GM23338 (cell line): Measurements from ENCODE around the gene RPLP2. TPM values are rescaled to one million over a fixed set of nuclear protein-coding genes. Genes with fewer than 3 reads are reported as not detected.

ENCODE experiments used
- ATAC-seq: fragments of 200-7000 bp; cut with Tn5 transposase; 3 replicates; pipeline ENCODE4 v1.9.1; 2020
- DNase-seq: peaks from one replicate; pipeline ENCODE4 v3.0.0-alpha.2; 2015; ENCODE audit warnings: low spot score
- H2AFZ ChIP-seq: fragments of 200-600 bp; sonication (generic); 2 replicates; pipeline ENCODE4 v1.8.0; 2016; ENCODE audit warnings: antibody characterized with exemption, mild to moderate bottlenecking, moderate library complexity
- H3F3A ChIP-seq: fragments of 200-600 bp; sonication (generic); replicated peaks from 2 replicates; pipeline ENCODE4 v1.8.0; 2017; ENCODE audit warnings: antibody characterized with exemption, mixed run types, low read depth
- H3K27ac ChIP-seq: fragments of 200-600 bp; sonication (generic); 2 replicates; pipeline ENCODE4 v1.6.1; 2016; ENCODE audit warnings: low read depth
- H3K27me3 ChIP-seq: fragments of 200-600 bp; sonication (generic); 2 replicates; pipeline ENCODE4 v1.8.0; 2016; ENCODE audit warnings: mild to moderate bottlenecking, mixed run types, moderate library complexity; ENCODE audit not compliant: insufficient read depth
- H3K36me3 ChIP-seq: fragments of 200-600 bp; sonication (generic); 2 replicates; pipeline ENCODE4 v1.8.0; 2016; ENCODE audit warnings: mild to moderate bottlenecking; ENCODE audit not compliant: insufficient read depth
- H3K4me1 ChIP-seq: fragments of 200-600 bp; sonication (generic); 2 replicates; pipeline ENCODE4 v1.8.0; 2016; ENCODE audit warnings: mild to moderate bottlenecking, moderate library complexity; ENCODE audit not compliant: insufficient read depth
- H3K4me2 ChIP-seq: fragments of 200-600 bp; sonication (generic); 2 replicates; pipeline ENCODE4 v1.7.1; 2017; ENCODE audit warnings: mixed run types
- H3K4me3 ChIP-seq: fragments of 200-600 bp; sonication (generic); 2 replicates; pipeline ENCODE4 v1.6.1; 2016; ENCODE audit warnings: mixed run types
- H3K79me2 ChIP-seq: fragments of 200-600 bp; sonication (generic); replicated peaks from 2 replicates; pipeline ENCODE4 v1.8.0; 2017; ENCODE audit warnings: mild to moderate bottlenecking; ENCODE audit not compliant: insufficient read depth
- H3K9me2 ChIP-seq: fragments of 200-600 bp; sonication (generic); 2 replicates; pipeline ENCODE4 v1.8.0; 2017; ENCODE audit not compliant: insufficient read depth
- H4K20me1 ChIP-seq: fragments of 200-600 bp; sonication (generic); replicated peaks from 2 replicates; pipeline ENCODE4 v1.8.0; 2017; ENCODE audit warnings: mild to moderate bottlenecking; ENCODE audit not compliant: insufficient read depth
- H3K27ac Mint-ChIP-seq: 2 replicates; pipeline ENCODE4 v1.8.0; 2020; ENCODE audit warnings: inconsistent platforms, mild to moderate bottlenecking, moderate library complexity, mixed read lengths
- H3K27me3 Mint-ChIP-seq: 3 replicates; pipeline ENCODE4 v1.8.0; 2022; ENCODE audit warnings: low read depth, mild to moderate bottlenecking, moderate library complexity, mixed read lengths, inconsistent platforms; ENCODE audit not compliant: insufficient read depth, poor library complexity
- H3K36me3 Mint-ChIP-seq: 3 replicates; pipeline ENCODE4 v1.8.0; 2021; ENCODE audit warnings: low read depth, mild to moderate bottlenecking, inconsistent platforms, moderate library complexity, mixed read lengths
- H3K4me1 Mint-ChIP-seq: 3 replicates; pipeline ENCODE4 v1.8.0; 2020; ENCODE audit warnings: mild to moderate bottlenecking, inconsistent platforms, mixed read lengths
- H3K4me3 Mint-ChIP-seq: 3 replicates; pipeline ENCODE4 v1.8.0; 2021; ENCODE audit warnings: moderate library complexity, mild to moderate bottlenecking, inconsistent platforms, mixed read lengths
- H3K9me3 Mint-ChIP-seq: 3 replicates; pipeline ENCODE4 v1.8.0; 2020; ENCODE audit warnings: moderate library complexity, mild to moderate bottlenecking, inconsistent platforms, mixed read lengths
- CREB1 ChIP-seq: fragments of 250-450 bp; sonication (Bioruptor Pico); IDR thresholded peaks from 2 replicates; pipeline ENCODE4 v1.5.0; 2020; ENCODE audit warnings: low read depth, mild to moderate bottlenecking, moderate library complexity
- CTCF ChIP-seq, 2 experiments: fragments of 200-600 bp in 1 of 2; sonication (generic) in 1 of 2; conservative IDR thresholded peaks; 2 replicates each; pipeline versions ENCODE4 v1.5.1 to v1.6.1; 2016 to 2017; ENCODE audit warnings: antibody characterized with exemption in 2 of 2, low read depth in 2 of 2, mild to moderate bottlenecking in 2 of 2, moderate library complexity in 1 of 2
- EZH2phosphoT487 ChIP-seq: fragments of 200-600 bp; sonication (generic); IDR thresholded peaks from one replicate; pipeline ENCODE4 v1.8.1; 2018; ENCODE audit warnings: antibody characterized with exemption; ENCODE audit not compliant: unreplicated experiment
- JUNB ChIP-seq: IDR thresholded peaks from one replicate; pipeline ENCODE4 v1.6.1; 2016; ENCODE audit warnings: antibody characterized with exemption; ENCODE audit not compliant: unreplicated experiment
- NANOG ChIP-seq: IDR thresholded peaks from 2 replicates; pipeline ENCODE4 v1.6.1; 2016; ENCODE audit warnings: antibody characterized with exemption, borderline replicate concordance
- POLR2AphosphoS5 ChIP-seq: IDR thresholded peaks from 2 replicates; pipeline ENCODE4 v1.6.1; 2016; ENCODE audit warnings: antibody characterized with exemption, low read depth
- REST ChIP-seq: IDR thresholded peaks from one replicate; pipeline ENCODE4 v1.6.1; 2018; ENCODE audit warnings: antibody characterized with exemption; ENCODE audit not compliant: unreplicated experiment
- STAT1 ChIP-seq: IDR thresholded peaks from one replicate; pipeline ENCODE4 v1.6.1; 2016; ENCODE audit warnings: antibody characterized with exemption; ENCODE audit not compliant: unreplicated experiment
- ZNF114 ChIP-seq: fragments of 250-450 bp; sonication (Bioruptor Pico); IDR thresholded peaks from 2 replicates; pipeline ENCODE4 v1.5.0; 2020; ENCODE audit warnings: mild to moderate bottlenecking, moderate library complexity
- ZNF331 ChIP-seq: fragments of 250-450 bp; sonication (Bioruptor Pico); IDR thresholded peaks from 2 replicates; pipeline ENCODE4 v1.5.0; 2020; ENCODE audit warnings: low read depth, mild to moderate bottlenecking, moderate library complexity
- polyA plus RNA-seq: library from polyadenylated mRNA; unstranded; fragments of >200 nt; fragmentation: Nextera tagmentation; extraction: Ambion mirVana; gene quantifications from 2 replicates; pipeline ENCODE4 v1.2.1, GENCODE V29; 2016
- total RNA-seq: library from RNA; depleted of rRNA; stranded (reverse); fragments of >200 nt; shearing (Covaris generic); gene quantifications from 2 replicates; pipeline ENCODE4 v1.2.3, GENCODE V29; 2014
- TF ChIP-seq, protein P1 (sequence below): fragments of 250-450 bp; sonication (Bioruptor Pico); IDR thresholded peaks from 2 replicates; pipeline ENCODE4 v1.5.0; 2020; ENCODE audit warnings: mild to moderate bottlenecking, moderate library complexity

The RPLP2 gene
- total and polyA plus RNA-seq, 2 experiments from 2014 or later, result 518 to 1,782 TPM

GRCh38 chr11:843086-843734, 33.4 kb downstream of the RPLP2 start:
- peak; percentile 1 for ATAC-seq
- peaks cover 31% of the 10 kb centered on the region for H3K27me3 Mint-ChIP-seq
- Histone ChIP-seq H3K27ac (peak overlapping the region; percentile 99; the same call in 1 of the 2 replicates), H3K9me2 (no peaks in the 10 kb centered on the region), H3K36me3 (peaks cover 6% of the 10 kb centered on the region; the same call in 1 of the 2 replicates), H3K27me3 (no peaks in the 10 kb centered on the region), H3K4me3 (peak overlapping the region; percentile 98), H4K20me1 (peaks cover 27% of the 10 kb centered on the region), H3K4me1 (peaks cover 25% of the 10 kb centered on the region), H2AFZ (no peak overlapping the region), H3F3A (peaks cover 20% of the 10 kb centered on the region; the same call in 1 of the 2 replicates), H3K79me2 (peaks cover 19% of the 10 kb centered on the region), H3K4me2 (peak overlapping the region; percentile 91)
- no peaks in the 10 kb centered on the region for H3K9me3 Mint-ChIP-seq
- H3K4me1 Mint-ChIP-seq, result peaks cover 29% of the 10 kb centered on the region
- peak overlapping the region; percentile 65; the same call in 1 of the 2 replicates for H3K27ac Mint-ChIP-seq
- no peak for TF ChIP-seq JUNB
- TF ChIP-seq, protein P1, sequence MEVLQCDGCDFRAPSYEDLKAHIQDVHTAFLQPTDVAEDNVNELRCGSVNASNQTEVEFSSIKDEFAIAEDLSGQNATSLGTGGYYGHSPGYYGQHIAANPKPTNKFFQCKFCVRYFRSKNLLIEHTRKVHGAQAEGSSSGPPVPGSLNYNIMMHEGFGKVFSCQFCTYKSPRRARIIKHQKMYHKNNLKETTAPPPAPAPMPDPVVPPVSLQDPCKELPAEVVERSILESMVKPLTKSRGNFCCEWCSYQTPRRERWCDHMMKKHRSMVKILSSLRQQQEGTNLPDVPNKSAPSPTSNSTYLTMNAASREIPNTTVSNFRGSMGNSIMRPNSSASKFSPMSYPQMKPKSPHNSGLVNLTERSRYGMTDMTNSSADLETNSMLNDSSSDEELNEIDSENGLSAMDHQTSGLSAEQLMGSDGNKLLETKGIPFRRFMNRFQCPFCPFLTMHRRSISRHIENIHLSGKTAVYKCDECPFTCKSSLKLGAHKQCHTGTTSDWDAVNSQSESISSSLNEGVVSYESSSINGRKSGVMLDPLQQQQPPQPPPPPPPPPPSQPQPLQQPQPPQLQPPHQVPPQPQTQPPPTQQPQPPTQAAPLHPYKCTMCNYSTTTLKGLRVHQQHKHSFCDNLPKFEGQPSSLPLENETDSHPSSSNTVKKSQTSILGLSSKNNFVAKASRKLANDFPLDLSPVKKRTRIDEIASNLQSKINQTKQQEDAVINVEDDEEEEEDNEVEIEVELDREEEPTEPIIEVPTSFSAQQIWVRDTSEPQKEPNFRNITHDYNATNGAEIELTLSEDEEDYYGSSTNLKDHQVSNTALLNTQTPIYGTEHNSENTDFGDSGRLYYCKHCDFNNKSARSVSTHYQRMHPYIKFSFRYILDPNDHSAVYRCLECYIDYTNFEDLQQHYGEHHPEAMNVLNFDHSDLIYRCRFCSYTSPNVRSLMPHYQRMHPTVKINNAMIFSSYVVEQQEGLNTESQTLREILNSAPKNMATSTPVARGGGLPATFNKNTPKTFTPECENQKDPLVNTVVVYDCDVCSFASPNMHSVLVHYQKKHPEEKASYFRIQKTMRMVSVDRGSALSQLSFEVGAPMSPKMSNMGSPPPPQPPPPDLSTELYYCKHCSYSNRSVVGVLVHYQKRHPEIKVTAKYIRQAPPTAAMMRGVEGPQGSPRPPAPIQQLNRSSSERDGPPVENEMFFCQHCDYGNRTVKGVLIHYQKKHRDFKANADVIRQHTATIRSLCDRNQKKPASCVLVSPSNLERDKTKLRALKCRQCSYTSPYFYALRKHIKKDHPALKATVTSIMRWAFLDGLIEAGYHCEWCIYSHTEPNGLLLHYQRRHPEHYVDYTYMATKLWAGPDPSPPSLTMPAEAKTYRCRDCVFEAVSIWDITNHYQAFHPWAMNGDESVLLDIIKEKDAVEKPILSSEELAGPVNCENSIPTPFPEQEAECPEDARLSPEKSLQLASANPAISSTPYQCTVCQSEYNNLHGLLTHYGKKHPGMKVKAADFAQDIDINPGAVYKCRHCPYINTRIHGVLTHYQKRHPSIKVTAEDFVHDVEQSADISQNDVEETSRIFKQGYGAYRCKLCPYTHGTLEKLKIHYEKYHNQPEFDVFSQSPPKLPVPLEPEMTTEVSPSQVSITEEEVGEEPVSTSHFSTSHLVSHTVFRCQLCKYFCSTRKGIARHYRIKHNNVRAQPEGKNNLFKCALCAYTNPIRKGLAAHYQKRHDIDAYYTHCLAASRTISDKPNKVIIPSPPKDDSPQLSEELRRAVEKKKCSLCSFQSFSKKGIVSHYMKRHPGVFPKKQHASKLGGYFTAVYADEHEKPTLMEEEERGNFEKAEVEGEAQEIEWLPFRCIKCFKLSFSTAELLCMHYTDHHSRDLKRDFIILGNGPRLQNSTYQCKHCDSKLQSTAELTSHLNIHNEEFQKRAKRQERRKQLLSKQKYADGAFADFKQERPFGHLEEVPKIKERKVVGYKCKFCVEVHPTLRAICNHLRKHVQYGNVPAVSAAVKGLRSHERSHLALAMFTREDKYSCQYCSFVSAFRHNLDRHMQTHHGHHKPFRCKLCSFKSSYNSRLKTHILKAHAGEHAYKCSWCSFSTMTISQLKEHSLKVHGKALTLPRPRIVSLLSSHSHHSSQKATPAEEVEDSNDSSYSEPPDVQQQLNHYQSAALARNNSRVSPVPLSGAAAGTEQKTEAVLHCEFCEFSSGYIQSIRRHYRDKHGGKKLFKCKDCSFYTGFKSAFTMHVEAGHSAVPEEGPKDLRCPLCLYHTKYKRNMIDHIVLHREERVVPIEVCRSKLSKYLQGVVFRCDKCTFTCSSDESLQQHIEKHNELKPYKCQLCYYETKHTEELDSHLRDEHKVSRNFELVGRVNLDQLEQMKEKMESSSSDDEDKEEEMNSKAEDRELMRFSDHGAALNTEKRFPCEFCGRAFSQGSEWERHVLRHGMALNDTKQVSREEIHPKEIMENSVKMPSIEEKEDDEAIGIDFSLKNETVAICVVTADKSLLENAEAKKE (CRISPR knock-in tag), result no peak
- TF ChIP-seq CREB1 (CRISPR knock-in tag), result no peak
- no peak for TF ChIP-seq CTCF (conservative IDR thresholded peaks at IDR 0.05; ENCODE audit: low read depth in 2 of 2)
- TF ChIP-seq ZNF331 (CRISPR knock-in tag), result no peak
- no peak for TF ChIP-seq REST
- TF ChIP-seq ZNF114 (CRISPR knock-in tag), result no peak
- TF ChIP-seq NANOG, result no peak
- TF ChIP-seq STAT1, result no peak
- no peak for TF ChIP-seq POLR2AphosphoS5
- TF ChIP-seq EZH2phosphoT487, result no peak
- H3K36me3 Mint-ChIP-seq, result peaks cover 31% of the 10 kb centered on the region
- no peak for DNase-seq
- peak overlapping the region; percentile 88 for H3K4me3 Mint-ChIP-seq
